HG02943 (cell line): Measurements from ENCODE around the gene HOXD9.

Experiments
- ATAC-seq: cut with Tn5 transposase; IDR thresholded peaks from one replicate; pipeline ENCODE4 v1.9.1; 2021; ENCODE audit warnings: mild to moderate bottlenecking, low read depth, moderate library complexity; ENCODE audit not compliant: unreplicated experiment

HOXD9 gene

GRCh38 chr2:176150584-176151441 lies 28.3 kb downstream of the HOXD9 start:
- no peak for ATAC-seq

- ATAC-seq = no peak
These were observed 29.1 kb downstream of the HOXD9 start, which contains the start of gene HOXD4 for GRCh38 chr2:176151442-176152287. TSS of gene HOXD4 (plus strand) at chr2:176151550. CDS start at chr2:176151634, 84 bp downstream.

GRCh38 chr2:176152350-176153181 lies 30.0 kb downstream of the HOXD9 start:
- no peak for ATAC-seq

- ATAC-seq = no peak
These were observed 32.2 kb downstream of the HOXD9 start for GRCh38 chr2:176154576-176155252.

- ATAC-seq = no peak
These were observed 33.0 kb downstream of the HOXD9 start for GRCh38 chr2:176155356-176156044.

- no peak for ATAC-seq
These were observed 33.8 kb downstream of the HOXD9 start for GRCh38 chr2:176156301-176156806.

GRCh38 chr2:176156807-176157498 lies 34.4 kb downstream of the HOXD9 start, which contains the start of gene HOXD3:
TSS of gene HOXD3 (plus strand) at chr2:176157307. CDS start at chr2:176169115, 11,808 bp downstream.
- ATAC-seq = no peak

GRCh38 chr2:176157499-176158185 lies 35.1 kb downstream of the HOXD9 start:
- ATAC-seq = no peak

GRCh38 chr2:176158186-176158591 lies 35.7 kb downstream of the HOXD9 start:
- ATAC-seq = no peak

GRCh38 chr2:176158855-176159662 lies 36.5 kb downstream of the HOXD9 start:
- no peak for ATAC-seq

- no peak for ATAC-seq
These were observed 37.2 kb downstream of the HOXD9 start for GRCh38 chr2:176159663-176160250.

GRCh38 chr2:176160251-176160985 lies 37.9 kb downstream of the HOXD9 start:
- no peak for ATAC-seq

GRCh38 chr2:176160986-176161824 lies 38.7 kb downstream of the HOXD9 start:
- no peak for ATAC-seq

GRCh38 chr2:176161825-176162626 lies 39.5 kb downstream of the HOXD9 start:
- no peak for ATAC-seq
